NT2/D1 (cell line): ENCODE results near the gene UGT1A9.

ENCODE experiments used
- YY1 ChIP-seq: IDR thresholded peaks from 2 replicates; pipeline ENCODE4 v1.6.1; 2011; ENCODE audit not compliant: insufficient read length, insufficient read depth
- ZNF274 ChIP-seq: IDR thresholded peaks from 2 replicates; pipeline ENCODE4 v1.6.1; 2011; ENCODE audit warnings: mild to moderate bottlenecking, low read depth, low read length

- TF ChIP-seq YY1: no peak
- TF ChIP-seq ZNF274: no peak
Observed at GRCh38 chr2:233811087-233811486, 139.4 kb downstream of the UGT1A9 start.
